Muscle of leg (tissue), 11 donors: Measurements from ENCODE around the gene TACC2. TPM values are rescaled to one million over a fixed set of nuclear protein-coding genes. Genes with fewer than 3 reads are reported as not detected.

Source experiments
- DNase-seq: peaks from one replicate; pipeline ENCODE4 v3.0.0; 2013
- H3K27ac ChIP-seq: one replicate; pipeline ENCODE4 v1.5.1; 2013; ENCODE audit warnings: mild to moderate bottlenecking, low read length, control low read depth
- H3K27me3 ChIP-seq: one replicate; pipeline ENCODE4 v1.6.1; 2013; ENCODE audit warnings: low read length; ENCODE audit not compliant: control insufficient read depth, insufficient read depth
- H3K36me3 ChIP-seq: one replicate; pipeline ENCODE4 v1.6.1; 2013; ENCODE audit warnings: low read length; ENCODE audit not compliant: control insufficient read depth, insufficient read depth
- H3K4me1 ChIP-seq: one replicate; pipeline ENCODE4 v1.6.1; 2013; ENCODE audit warnings: low read length; ENCODE audit not compliant: control insufficient read depth, insufficient read depth
- H3K4me3 ChIP-seq: one replicate; pipeline ENCODE4 v1.5.1; 2013; ENCODE audit warnings: low read length, control low read depth
- H3K9me3 ChIP-seq: replicated peaks from 2 replicates; pipeline ENCODE4 v1.6.1; 2013; ENCODE audit warnings: low read depth, low read length; ENCODE audit not compliant: control insufficient read depth
- WGBS: methylation state at CpG from one replicate; pipeline ENCODE4 v1.1.5; 2013; ENCODE audit warnings: missing lambda C conversion rate; ENCODE audit not compliant: insufficient coverage; 5-methylcytosine and 5-hydroxymethylcytosine counted together
- polyA plus RNA-seq, 8 donors: library from polyadenylated mRNA; unstranded; fragments of 120-200 nt; gene quantifications; one replicate each; pipeline versions ENCODE4 v1.2.1 to v1.2.3, GENCODE V29; 2013; ENCODE audit warnings: inconsistent platforms in 1 of 8, low replicate concordance in 1 of 8; ENCODE audit not compliant: insufficient read length in 8 of 8, insufficient read depth in 1 of 8
- total RNA-seq: library from RNA; stranded (reverse); fragments of 120-200 nt; gene quantifications from one replicate; pipeline ENCODE4 v1.2.4, GENCODE V29; 2013

The TACC2 gene
- total and polyA plus RNA-seq, 9 donors: 53.6 to 132 (median 104) TPM

DNA sequence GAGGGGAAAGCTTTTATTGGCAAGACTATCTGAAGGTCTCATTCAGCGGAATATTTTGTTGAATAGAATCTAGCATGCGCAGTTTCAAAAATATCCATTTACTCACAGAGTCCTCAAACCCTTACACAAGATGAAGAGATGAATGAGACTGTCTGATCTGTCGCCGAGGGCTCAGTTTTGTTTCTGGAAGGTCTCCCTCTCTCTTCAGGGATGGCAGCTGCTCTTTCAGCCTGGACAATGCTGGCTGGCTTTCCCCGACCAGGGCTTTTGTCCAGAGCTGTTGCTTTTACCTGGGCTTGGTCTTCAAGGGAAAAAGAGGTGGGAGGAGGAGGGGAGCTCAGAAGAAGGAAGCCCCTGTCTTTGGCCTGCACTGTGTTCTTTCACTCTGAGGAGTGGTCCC lies 200.2 kb downstream of the TACC2 start:
- no peak for DNase-seq
- H3K4me3 ChIP-seq: no peak overlapping the region
- H3K9me3 ChIP-seq: no peaks in the 10 kb centered on the region
- 53% methylated on average over 2 of the region's 5 CpGs for WGBS
- H3K27me3 ChIP-seq: no peaks in the 10 kb centered on the region
- peaks cover 2% of the 10 kb centered on the region for H3K36me3 ChIP-seq
- peaks cover 43% of the 10 kb centered on the region for H3K4me1 ChIP-seq
- H3K27ac ChIP-seq: no peak overlapping the region

GRCh38 chr10:122190176-122190943 lies 201.4 kb downstream of the TACC2 start:
- DNase-seq: no peak
- Histone ChIP-seq H3K27ac (no peak overlapping the region), H3K4me1 (peaks cover 39% of the 10 kb centered on the region)

DNA sequence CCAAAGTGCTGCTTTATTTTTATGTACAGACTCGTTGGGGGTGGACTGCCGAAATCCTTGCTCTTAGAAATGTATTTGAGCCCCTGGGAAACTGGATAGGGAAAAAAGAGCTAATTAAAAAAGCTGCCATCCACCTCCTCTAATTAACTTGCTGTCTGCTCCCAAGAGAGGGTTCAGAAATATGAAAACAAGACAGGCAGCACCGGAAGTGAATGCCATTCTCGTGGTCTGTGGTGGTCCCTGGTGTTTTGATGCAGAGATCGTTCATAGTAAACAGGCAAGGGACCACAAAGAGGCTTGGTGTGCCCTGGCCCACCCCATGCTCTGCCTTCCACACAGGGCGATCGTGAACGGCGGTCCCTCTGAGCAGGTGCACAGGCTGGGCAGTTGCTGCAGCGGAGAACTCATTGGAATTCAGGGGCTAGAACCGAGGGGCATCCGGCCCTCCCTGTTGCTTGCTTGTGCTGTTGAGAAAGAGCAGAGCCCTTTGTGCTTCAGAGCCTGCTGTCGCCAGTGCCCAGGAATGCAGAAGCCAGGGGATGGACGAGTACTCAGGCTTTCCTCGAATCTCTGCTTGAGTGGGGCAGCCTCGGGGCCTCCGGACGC lies 203.1 kb downstream of the TACC2 start:
- DNase-seq: no peak
- peak overlapping the region; percentile 15 for H3K27ac ChIP-seq

More at GRCh38 chr10:122190176-122190943, 201.4 kb downstream of the TACC2 start:
- Histone ChIP-seq H3K9me3 (no peaks in the 10 kb centered on the region), H3K4me3 (no peak overlapping the region), H3K27me3 (no peaks in the 10 kb centered on the region), H3K36me3 (peaks cover 8% of the 10 kb centered on the region)
- WGBS: 56% methylated on average over 11 of the region's 19 CpGs

DNA sequence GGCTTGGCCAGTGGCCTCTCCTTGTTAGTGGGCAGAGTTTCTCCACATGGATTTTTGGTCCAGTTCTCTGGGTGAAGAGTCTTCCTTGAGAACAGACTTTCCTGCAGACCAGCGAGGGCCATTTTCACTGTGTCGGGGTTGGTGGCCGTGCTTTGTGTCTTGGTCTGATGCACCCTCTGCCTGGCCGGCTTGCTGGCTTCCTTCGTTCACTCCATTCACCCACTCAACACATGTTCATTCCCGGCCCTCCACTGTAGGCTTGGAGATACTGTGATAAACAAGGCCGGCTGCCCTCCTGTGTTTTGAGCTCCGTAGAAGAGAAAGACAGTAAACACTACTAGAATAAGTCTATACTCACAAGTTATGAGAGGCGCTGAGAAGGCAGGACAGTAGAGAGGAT lies 205.3 kb downstream of the TACC2 start:
- peaks cover 37% of the 10 kb centered on the region for H3K36me3 ChIP-seq
- H3K4me1 ChIP-seq: peaks cover 22% of the 10 kb centered on the region
- no peaks in the 10 kb centered on the region for H3K27me3 ChIP-seq
- 94% methylated on average over 3 of the region's 9 CpGs for WGBS
- H3K9me3 ChIP-seq: no peaks in the 10 kb centered on the region
- no peak overlapping the region for H3K27ac ChIP-seq
- H3K4me3 ChIP-seq: no peak overlapping the region
- DNase-seq: no peak

More for the DNA sequence above, 203.1 kb downstream of the TACC2 start:
- Histone ChIP-seq H3K27me3 (no peaks in the 10 kb centered on the region), H3K4me3 (no peak overlapping the region), H3K36me3 (peaks cover 18% of the 10 kb centered on the region), H3K4me1 (peaks cover 33% of the 10 kb centered on the region), H3K9me3 (no peaks in the 10 kb centered on the region)
- WGBS: 59% methylated on average over 16 of the region's 18 CpGs

GRCh38 chr10:122196218-122196617 lies 207.3 kb downstream of the TACC2 start:
- no peak overlapping the region for H3K4me3 ChIP-seq
- H3K27me3 ChIP-seq: no peaks in the 10 kb centered on the region
- H3K9me3 ChIP-seq: no peaks in the 10 kb centered on the region
- 80% methylated on average over 7 of the region's 12 CpGs for WGBS
- H3K27ac ChIP-seq: no peak overlapping the region
- peaks cover 12% of the 10 kb centered on the region for H3K4me1 ChIP-seq
- no peak for DNase-seq
- peaks cover 43% of the 10 kb centered on the region for H3K36me3 ChIP-seq

DNA sequence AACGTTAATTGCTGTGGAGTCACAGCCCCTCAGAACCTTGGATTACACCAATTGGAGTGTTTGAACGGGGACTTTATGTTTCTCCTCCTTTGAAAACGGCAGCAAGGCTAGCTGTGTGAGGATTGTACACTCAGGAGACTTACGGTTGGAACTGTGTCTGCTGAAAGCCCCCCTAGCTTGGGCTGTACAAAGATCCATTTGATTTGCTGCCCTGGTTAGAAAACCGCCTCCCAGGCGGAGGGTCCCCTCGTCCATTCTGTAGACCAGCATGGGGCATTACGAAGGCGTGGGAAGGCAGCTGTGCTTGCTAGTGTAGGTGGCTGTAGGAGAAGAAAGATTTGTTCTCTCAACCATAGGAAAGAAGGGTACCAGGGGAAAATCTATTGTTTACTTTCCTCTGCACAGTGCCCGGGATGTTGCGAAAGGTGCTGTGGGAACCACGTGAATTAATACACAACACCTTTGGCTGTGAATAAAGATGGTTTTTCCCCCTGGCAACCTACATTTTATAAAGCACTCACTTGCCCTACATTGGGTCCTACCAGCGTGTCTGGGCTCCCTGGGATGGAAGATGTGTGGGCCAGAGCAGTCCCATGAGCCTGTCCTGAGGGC lies 208.8 kb downstream of the TACC2 start:
- Histone ChIP-seq H3K4me1 (peaks cover 1% of the 10 kb centered on the region), H3K36me3 (peaks cover 48% of the 10 kb centered on the region), H3K27me3 (no peaks in the 10 kb centered on the region), H3K4me3 (no peak overlapping the region), H3K9me3 (no peaks in the 10 kb centered on the region), H3K27ac (no peak overlapping the region)
- no peak for DNase-seq
- 83% methylated on average over 9 of the region's 13 CpGs for WGBS

- no peaks in the 10 kb centered on the region for H3K9me3 ChIP-seq
- 92% methylated on average over 11 of the region's 12 CpGs for WGBS
- no peak for DNase-seq
- H3K27ac ChIP-seq: no peak overlapping the region
- H3K4me1 ChIP-seq: no peaks in the 10 kb centered on the region
- peaks cover 48% of the 10 kb centered on the region for H3K36me3 ChIP-seq
- H3K27me3 ChIP-seq: no peaks in the 10 kb centered on the region
- no peak overlapping the region for H3K4me3 ChIP-seq
Observed at GRCh38 chr10:122198631-122199030, 209.7 kb downstream of the TACC2 start.

GRCh38 chr10:122199070-122199469 lies 210.1 kb downstream of the TACC2 start:
- no peaks in the 10 kb centered on the region for H3K27me3 ChIP-seq
- H3K4me1 ChIP-seq: no peaks in the 10 kb centered on the region
- H3K4me3 ChIP-seq: no peak overlapping the region
- 78% methylated on average over 6 of the region's 9 CpGs for WGBS
- no peak overlapping the region for H3K27ac ChIP-seq
- H3K9me3 ChIP-seq: no peaks in the 10 kb centered on the region
- H3K36me3 ChIP-seq: peaks cover 47% of the 10 kb centered on the region
- DNase-seq: no peak

DNA sequence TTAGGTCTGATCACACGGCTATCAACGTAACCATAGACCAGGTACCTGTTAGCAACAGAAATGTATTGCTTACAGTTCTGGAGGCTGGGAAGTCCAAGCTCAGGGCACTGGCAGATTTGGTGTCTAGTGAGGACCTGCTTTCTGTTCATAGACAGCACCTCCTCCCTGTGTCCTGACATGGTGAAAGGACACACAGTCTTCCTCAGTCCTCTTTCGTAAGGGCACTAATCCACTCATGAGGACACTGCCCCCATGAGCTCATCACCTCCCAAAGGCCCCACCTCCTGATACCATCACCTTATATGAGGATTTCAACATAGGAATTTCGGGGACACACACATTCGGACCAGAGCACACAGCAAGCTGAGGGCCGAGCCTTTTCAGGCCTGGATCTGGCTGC lies 210.7 kb downstream of the TACC2 start:
- Histone ChIP-seq H3K27ac (no peak overlapping the region), H3K9me3 (no peaks in the 10 kb centered on the region), H3K4me1 (no peaks in the 10 kb centered on the region), H3K27me3 (no peaks in the 10 kb centered on the region), H3K36me3 (peaks cover 45% of the 10 kb centered on the region), H3K4me3 (no peak overlapping the region)
- WGBS: 96% methylated on average over 4 of the region's 6 CpGs
- DNase-seq: no peak

DNA sequence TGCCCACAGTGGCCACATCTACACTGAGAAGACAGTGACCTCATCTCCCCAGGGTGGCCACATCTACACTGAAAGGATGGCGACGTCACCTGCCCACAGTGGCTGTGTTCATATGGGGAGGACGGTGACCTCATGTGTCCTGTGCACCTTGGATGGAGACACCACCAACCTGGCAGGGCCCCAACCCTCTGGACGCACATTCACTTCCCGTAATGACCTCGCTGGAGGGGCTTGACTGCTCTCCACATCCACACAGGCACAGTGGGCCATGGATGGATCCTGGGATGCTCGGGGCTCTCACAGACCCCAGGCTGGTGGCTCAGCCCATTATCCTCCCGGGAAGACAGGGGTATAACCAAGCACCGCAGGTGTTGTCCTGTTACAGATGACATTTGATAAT lies 212.4 kb downstream of the TACC2 start:
- Histone ChIP-seq H3K9me3 (no peaks in the 10 kb centered on the region), H3K4me1 (no peaks in the 10 kb centered on the region), H3K4me3 (no peak overlapping the region), H3K27me3 (no peaks in the 10 kb centered on the region), H3K27ac (no peak overlapping the region), H3K36me3 (peaks cover 30% of the 10 kb centered on the region)
- WGBS: 95% methylated on average over 5 of the region's 9 CpGs
- DNase-seq: no peak
